CD4-positive, CD25-positive, alpha-beta regulatory T cell (primary cell): ENCODE results near the gene CCNJL. TPM values are rescaled to one million over a fixed set of nuclear protein-coding genes. Genes with fewer than 3 reads are reported as not detected.
"Not testable (repeated sequence)": the region's sequence is repeated elsewhere in the genome, so short reads cannot be mapped to it uniquely, and the experiment has no call there.

Experiments used
- ATAC-seq, 2 donors: fragments of 150-1000 bp; cut with Tn5 transposase; one replicate each; pipeline ENCODE4 v1.10.0; 2021; ENCODE audit warnings: low read depth in 2 of 2, moderate number of reproducible peaks in 2 of 2, moderate library complexity in 1 of 2
- DNase-seq, 3 donors: peaks; one replicate each; pipeline versions ENCODE4 v3.0.0 to v3.0.0-alpha.2; 2012 to 2022; ENCODE audit warnings: mixed read lengths in 1 of 3
- H3K27ac ChIP-seq: one replicate; pipeline ENCODE4 v1.7.0; 2013; ENCODE audit warnings: mild to moderate bottlenecking, low read length; ENCODE audit not compliant: insufficient read depth, poor library complexity, severe bottlenecking
- H3K27me3 ChIP-seq: one replicate; pipeline ENCODE4 v1.7.0; 2013; ENCODE audit warnings: low read length; ENCODE audit not compliant: control insufficient read depth, insufficient read depth
- H3K36me3 ChIP-seq: one replicate; pipeline ENCODE4 v1.7.0; 2013; ENCODE audit warnings: mild to moderate bottlenecking, low read length, moderate library complexity; ENCODE audit not compliant: control insufficient read depth, insufficient read depth
- H3K4me1 ChIP-seq: 2 replicates; pipeline ENCODE4 v1.7.0; 2013; ENCODE audit warnings: mild to moderate bottlenecking, low read length; ENCODE audit not compliant: insufficient read depth, control insufficient read depth, poor library complexity, severe bottlenecking
- H3K4me3 ChIP-seq: one replicate; pipeline ENCODE4 v1.7.0; 2013; ENCODE audit warnings: low read depth, mild to moderate bottlenecking, low read length, moderate library complexity
- H3K9me3 ChIP-seq, 2 experiments: 1 replicate in 1 of 2; 2 replicates in 1 of 2; pipeline ENCODE4 v1.7.0; 2013; ENCODE audit warnings: low read length in 2 of 2, mild to moderate bottlenecking in 1 of 2, moderate library complexity in 1 of 2; ENCODE audit not compliant: control insufficient read depth in 2 of 2
- H3K27ac Mint-ChIP-seq, 3 donors: one replicate each; pipeline ENCODE4 v1.8.0; 2020 to 2022; ENCODE audit warnings: mild to moderate bottlenecking in 3 of 3, mixed read lengths in 3 of 3, moderate library complexity in 2 of 3
- H3K27me3 Mint-ChIP-seq: one replicate; pipeline ENCODE4 v1.8.0; 2022; ENCODE audit warnings: mild to moderate bottlenecking, mixed read lengths
- H3K36me3 Mint-ChIP-seq: one replicate; pipeline ENCODE4 v1.8.0; 2020; ENCODE audit warnings: mixed read lengths
- H3K4me1 Mint-ChIP-seq, 4 donors: one replicate each; pipeline ENCODE4 v1.8.0; 2020 to 2022; ENCODE audit warnings: mixed read lengths in 4 of 4, mild to moderate bottlenecking in 1 of 4
- H3K4me3 Mint-ChIP-seq, 4 donors: one replicate each; pipeline ENCODE4 v1.8.0; 2020 to 2022; ENCODE audit warnings: mild to moderate bottlenecking in 4 of 4, mixed read lengths in 4 of 4, moderate library complexity in 3 of 4
- H3K9me3 Mint-ChIP-seq, 7 donors: one replicate each; pipeline ENCODE4 v1.8.0; 2020 to 2022; ENCODE audit warnings: mixed read lengths in 7 of 7, mild to moderate bottlenecking in 3 of 7, moderate library complexity in 2 of 7
- polyA plus RNA-seq, 4 donors: library from polyadenylated mRNA; unstranded; fragments of 300-500 nt; fragmentation: Illumina TruSeq; gene quantifications; one replicate each; pipeline ENCODE4 v1.2.3, GENCODE V29; 2021
- total RNA-seq: library from RNA; stranded (reverse); gene quantifications from one replicate; pipeline ENCODE4 v1.2.3, GENCODE V29; 2022

Gene CCNJL
- total and polyA plus RNA-seq, 5 donors from 2014 or later, result not detected

DNA sequence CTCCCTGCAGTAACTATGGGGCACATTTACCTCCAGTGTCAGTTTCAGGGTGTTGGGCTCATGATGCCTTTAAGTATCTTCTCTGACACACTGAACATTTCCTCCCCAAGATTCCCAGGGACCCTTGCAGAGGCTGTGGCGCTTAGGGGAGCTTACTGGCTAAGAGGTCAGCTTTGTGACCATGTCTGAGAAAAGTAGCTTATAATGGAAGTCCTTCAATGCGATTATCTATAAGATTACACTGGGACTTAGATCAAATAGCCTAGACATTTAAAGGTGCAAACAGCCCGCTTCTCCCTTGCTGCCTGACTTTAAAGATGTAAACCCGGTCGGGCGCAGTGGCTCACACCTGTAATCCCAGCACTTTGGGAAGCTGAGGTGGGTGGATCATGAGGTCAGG, 57.7 kb downstream of the CCNJL start:
- no peaks in the 10 kb centered on the region for H3K36me3 ChIP-seq
- ATAC-seq (no peak), DNase-seq (no peak)
- no peak overlapping the region for H3K27ac ChIP-seq
- no peak overlapping the region for H3K4me3 ChIP-seq
- H3K27me3 ChIP-seq, result no peaks in the 10 kb centered on the region
- Mint-ChIP-seq H3K27me3 (no peaks in the 10 kb centered on the region), H3K9me3 (no peaks in the 10 kb centered on the region), H3K4me1 (no peaks in the 10 kb centered on the region), H3K4me3 (no peak overlapping the region), H3K27ac (no peak overlapping the region), H3K36me3 (no peaks in the 10 kb centered on the region)
- no peaks in the 10 kb centered on the region for H3K4me1 ChIP-seq
- H3K9me3 ChIP-seq, result no peaks in the 10 kb centered on the region

DNA sequence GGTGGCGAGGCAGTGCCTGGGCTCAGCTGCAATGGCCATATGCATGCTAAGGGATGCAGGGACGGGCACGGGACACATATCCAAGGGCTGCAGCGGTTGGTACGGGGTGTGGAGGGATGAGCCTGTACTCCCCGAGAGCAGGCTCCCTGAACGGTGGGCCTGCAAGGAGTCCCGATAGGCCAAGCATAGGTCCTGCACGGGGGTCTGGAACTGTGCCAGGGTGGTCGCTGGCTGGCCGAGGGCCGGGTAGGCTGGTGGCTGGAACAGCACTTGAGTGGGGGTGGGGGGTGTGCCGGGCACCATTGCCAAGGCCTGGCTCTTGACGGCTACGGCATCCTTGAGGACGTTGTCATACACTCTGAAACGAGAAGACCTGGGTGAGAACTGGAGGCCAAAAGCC, 58.9 kb downstream of the CCNJL start:
- Histone ChIP-seq H3K27ac (no peak overlapping the region), H3K4me1 (no peaks in the 10 kb centered on the region), H3K27me3 (no peaks in the 10 kb centered on the region), H3K36me3 (no peaks in the 10 kb centered on the region), H3K9me3 (no peaks in the 10 kb centered on the region), H3K4me3 (no peak overlapping the region)
- no peak for DNase-seq
- Mint-ChIP-seq H3K27me3 (no peaks in the 10 kb centered on the region), H3K27ac (no peak overlapping the region), H3K4me3 (no peak overlapping the region), H3K36me3 (no peaks in the 10 kb centered on the region), H3K4me1 (no peaks in the 10 kb centered on the region), H3K9me3 (no peaks in the 10 kb centered on the region)
- no peak for ATAC-seq

DNA sequence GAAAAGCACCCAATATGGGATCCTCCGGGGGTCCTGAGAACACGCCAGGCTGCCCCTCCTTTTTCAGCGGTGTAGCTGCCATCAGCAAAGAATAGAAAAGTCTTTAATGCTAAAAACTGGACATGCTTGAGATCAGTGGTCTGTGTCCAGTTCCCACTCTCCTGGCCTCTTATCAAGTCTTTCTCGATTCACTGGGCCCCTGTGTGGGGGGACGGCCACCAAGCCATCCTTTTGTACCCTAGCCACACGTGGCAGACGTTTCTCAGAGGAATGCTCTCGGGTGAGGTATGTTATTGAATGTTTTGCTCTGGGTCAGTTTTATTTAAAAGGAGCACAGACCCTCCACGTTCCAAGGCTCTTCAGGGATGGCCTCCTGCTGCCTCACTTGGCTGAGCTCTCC, 59.4 kb downstream of the CCNJL start:
- Mint-ChIP-seq H3K27ac (no peak overlapping the region), H3K4me1 (no peaks in the 10 kb centered on the region), H3K36me3 (no peaks in the 10 kb centered on the region), H3K27me3 (no peaks in the 10 kb centered on the region), H3K9me3 (no peaks in the 10 kb centered on the region), H3K4me3 (no peak overlapping the region)
- H3K27ac ChIP-seq, result no peak overlapping the region
- ATAC-seq (no peak), DNase-seq (no peak)
- no peak overlapping the region for H3K4me3 ChIP-seq
- no peaks in the 10 kb centered on the region for H3K27me3 ChIP-seq
- H3K4me1 ChIP-seq, result no peaks in the 10 kb centered on the region
- no peaks in the 10 kb centered on the region for H3K9me3 ChIP-seq
- H3K36me3 ChIP-seq, result no peaks in the 10 kb centered on the region

DNA sequence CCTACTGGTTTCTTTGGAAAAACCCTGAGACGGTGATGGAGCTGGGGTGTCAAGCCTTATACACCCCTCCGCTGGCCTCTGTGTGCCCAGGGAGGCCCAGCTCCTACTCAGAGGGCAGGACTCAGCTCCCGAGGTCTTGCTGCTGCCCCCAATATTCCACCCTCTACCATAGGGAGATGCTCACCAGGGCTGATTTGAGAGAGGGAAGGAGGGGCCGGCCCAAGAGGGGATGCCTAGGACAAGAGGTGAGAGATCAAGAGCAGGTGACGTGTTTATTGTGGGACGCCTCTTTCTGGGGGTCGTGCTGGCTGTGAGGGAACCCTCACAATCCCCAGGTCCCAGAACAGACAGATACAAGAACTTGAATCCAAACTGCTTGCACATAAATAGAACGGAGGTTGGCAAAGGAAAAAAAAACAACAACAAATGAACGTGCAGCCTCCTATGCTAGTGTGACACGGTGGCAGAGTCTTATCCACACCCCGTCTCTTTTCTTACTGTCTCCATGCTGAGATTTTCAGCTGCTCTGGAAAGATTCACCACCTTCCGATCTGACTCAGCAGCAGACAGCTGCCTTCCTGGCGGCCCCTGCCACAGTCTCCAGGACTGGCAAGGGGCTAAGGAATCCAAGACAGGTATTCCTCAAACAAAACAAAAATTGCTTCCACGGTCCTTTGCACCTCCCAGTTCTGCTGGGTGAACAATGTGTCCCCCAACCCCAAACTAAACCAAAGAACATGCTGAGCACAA, 60.8 kb downstream of the CCNJL start:
- Mint-ChIP-seq H3K4me1 (no peaks in the 10 kb centered on the region), H3K27ac (no peak overlapping the region), H3K36me3 (no peaks in the 10 kb centered on the region), H3K27me3 (no peaks in the 10 kb centered on the region), H3K4me3 (no peak overlapping the region), H3K9me3 (no peaks in the 10 kb centered on the region)
- Histone ChIP-seq H3K36me3 (no peaks in the 10 kb centered on the region), H3K9me3 (no peaks in the 10 kb centered on the region), H3K4me1 (no peaks in the 10 kb centered on the region), H3K27ac (no peak overlapping the region), H3K4me3 (no peak overlapping the region), H3K27me3 (no peaks in the 10 kb centered on the region)
- DNase-seq (no peak), ATAC-seq (no peak)

DNA sequence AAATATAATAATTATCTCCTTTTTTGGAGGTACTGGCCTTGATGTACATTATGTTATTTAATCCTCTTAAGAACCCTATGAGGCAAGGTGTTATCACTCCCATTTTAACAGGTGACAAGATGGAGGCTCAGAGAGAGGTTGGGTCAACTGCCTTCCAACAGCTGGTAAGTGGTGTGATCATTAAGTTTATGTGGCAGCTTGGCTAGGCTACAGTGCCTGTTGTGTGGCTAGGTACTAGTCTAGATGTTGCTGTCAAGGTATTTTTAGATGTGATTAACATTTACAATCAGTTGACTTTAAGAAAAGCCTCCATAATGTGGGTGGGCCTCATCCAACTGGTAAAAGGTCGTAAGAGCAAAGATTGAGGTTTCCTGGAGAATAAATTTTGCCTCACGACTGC, 61.5 kb downstream of the CCNJL start:
- H3K9me3 ChIP-seq, result no peaks in the 10 kb centered on the region
- no peaks in the 10 kb centered on the region for H3K4me1 Mint-ChIP-seq
- no peak overlapping the region for H3K27ac ChIP-seq
- H3K36me3 ChIP-seq, result no peaks in the 10 kb centered on the region
- no peak for DNase-seq
- H3K9me3 Mint-ChIP-seq, result no peaks in the 10 kb centered on the region
- no peaks in the 10 kb centered on the region for H3K36me3 Mint-ChIP-seq
- no peak overlapping the region for H3K27ac Mint-ChIP-seq
- H3K4me3 ChIP-seq, result no peak overlapping the region
- no peaks in the 10 kb centered on the region for H3K27me3 Mint-ChIP-seq
- no peak overlapping the region for H3K4me3 Mint-ChIP-seq
- no peak for ATAC-seq
- H3K4me1 ChIP-seq, result no peaks in the 10 kb centered on the region
- no peaks in the 10 kb centered on the region for H3K27me3 ChIP-seq

DNA sequence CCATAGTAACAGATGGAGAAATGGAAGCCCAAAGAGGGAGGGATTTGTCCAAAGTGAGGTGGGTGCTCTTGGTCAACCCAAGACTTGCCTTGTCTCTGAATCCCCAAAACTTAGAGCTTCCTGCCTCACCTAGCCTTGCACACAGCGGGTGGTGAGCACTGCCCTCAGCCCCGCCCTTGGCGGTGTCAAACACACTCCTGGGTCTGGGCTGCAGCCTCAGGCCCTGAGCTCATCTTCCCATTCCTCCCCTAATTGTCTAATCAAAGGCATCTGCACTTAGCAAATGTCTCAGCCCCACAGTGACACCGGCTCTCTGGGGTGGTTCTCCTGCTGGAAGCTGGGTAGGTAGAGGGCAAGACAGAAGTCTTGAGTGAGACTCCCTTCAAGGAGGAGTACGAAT, 62.1 kb downstream of the CCNJL start:
- H3K4me3 Mint-ChIP-seq, result no peak overlapping the region
- no peaks in the 10 kb centered on the region for H3K9me3 Mint-ChIP-seq
- H3K27me3 Mint-ChIP-seq, result no peaks in the 10 kb centered on the region
- Histone ChIP-seq H3K4me3 (no peak overlapping the region), H3K9me3 (no peaks in the 10 kb centered on the region), H3K27ac (no peak overlapping the region), H3K36me3 (no peaks in the 10 kb centered on the region), H3K27me3 (no peaks in the 10 kb centered on the region), H3K4me1 (no peaks in the 10 kb centered on the region)
- H3K4me1 Mint-ChIP-seq, result no peaks in the 10 kb centered on the region
- no peaks in the 10 kb centered on the region for H3K36me3 Mint-ChIP-seq
- H3K27ac Mint-ChIP-seq, result no peak overlapping the region
- DNase-seq (no peak), ATAC-seq (no peak)

DNA sequence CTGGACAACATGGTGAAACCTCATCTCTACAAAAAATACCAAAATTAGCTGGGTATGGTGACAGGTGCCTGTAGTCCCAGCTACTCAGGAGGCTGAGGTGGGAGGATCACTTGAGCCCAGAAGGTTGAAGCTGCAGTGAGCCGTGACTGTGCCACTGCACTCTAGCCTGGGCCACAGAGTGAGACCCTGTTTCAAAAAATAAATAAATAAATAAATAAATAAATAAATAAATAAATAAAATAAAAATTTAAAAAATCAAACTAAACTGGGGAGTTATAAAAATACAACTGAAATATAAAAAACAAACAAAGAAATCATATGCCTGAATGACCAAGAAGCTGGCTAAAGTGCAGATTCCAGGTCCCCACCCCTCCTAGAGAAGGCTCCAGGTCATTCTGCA, 62.8 kb downstream of the CCNJL start:
- H3K36me3 ChIP-seq, H3K9me3 ChIP-seq, H3K4me1 Mint-ChIP-seq, H3K27me3 Mint-ChIP-seq, H3K4me3 Mint-ChIP-seq, H3K4me1 ChIP-seq, H3K9me3 Mint-ChIP-seq, H3K27ac Mint-ChIP-seq, H3K27ac ChIP-seq, DNase-seq, ATAC-seq, H3K27me3 ChIP-seq, H3K4me3 ChIP-seq, H3K36me3 Mint-ChIP-seq: not testable (repeated sequence)

DNA sequence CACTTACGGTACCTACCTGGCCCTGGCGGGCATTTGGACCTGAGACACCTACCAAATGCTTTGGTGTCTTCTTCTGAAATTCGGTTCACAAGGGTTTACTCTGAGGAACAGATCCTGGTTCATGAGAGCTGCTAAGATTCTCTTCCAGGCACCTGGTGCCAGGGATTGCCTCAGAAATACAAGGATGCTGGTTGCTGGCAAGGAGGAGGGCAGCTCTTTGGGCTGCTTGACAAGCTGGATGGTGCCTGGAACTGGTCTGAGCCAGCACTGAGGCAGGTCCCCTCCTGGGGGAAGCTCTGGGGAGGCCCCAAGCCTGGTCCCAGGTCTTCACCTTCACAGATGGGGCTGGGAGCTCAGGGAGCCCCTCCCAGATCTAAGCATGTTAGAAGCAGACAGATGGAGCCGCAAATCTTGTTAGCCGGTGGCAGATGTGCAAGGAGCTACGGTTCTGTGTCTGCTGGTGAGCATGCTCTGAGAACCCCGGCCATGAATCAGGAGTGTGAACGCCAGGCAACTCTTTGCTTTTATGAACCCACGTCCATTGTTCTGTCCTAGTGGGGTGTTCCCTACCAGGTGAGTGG, 66.8 kb downstream of the CCNJL start:
- Mint-ChIP-seq H3K4me3 (no peak overlapping the region), H3K4me1 (no peaks in the 10 kb centered on the region), H3K27ac (peak overlapping the region in 1 of 3 donors; percentile 40), H3K9me3 (no peaks in the 10 kb centered on the region), H3K27me3 (no peaks in the 10 kb centered on the region), H3K36me3 (no peaks in the 10 kb centered on the region)
- no peak overlapping the region for H3K4me3 ChIP-seq
- H3K27me3 ChIP-seq, result no peaks in the 10 kb centered on the region
- no peak overlapping the region for H3K27ac ChIP-seq
- H3K36me3 ChIP-seq, result no peaks in the 10 kb centered on the region
- ATAC-seq (no peak), DNase-seq (no peak)
- H3K4me1 ChIP-seq, result no peaks in the 10 kb centered on the region
- no peaks in the 10 kb centered on the region for H3K9me3 ChIP-seq
